ENCODE results near the gene VMP1. TPM values are rescaled to one million over a fixed set of nuclear protein-coding genes. Genes with fewer than 3 reads are reported as not detected.
A peak's percentile ranks its signal among the peaks of the same experiment; 100 is the strongest.
"Not testable (repeated sequence)": the region's sequence is repeated elsewhere in the genome, so short reads cannot be mapped to it uniquely, and the experiment has no call there.

Gene VMP1
- polyA plus RNA-seq, 4 donors: 62.1 to 178 (median 97.2) TPM

- peak overlapping the region; percentile 57 to 85 (median 72) for H3K4me3 ChIP-seq (ENCODE audit: low read depth in 1 of 3, low read length in 3 of 3)
- no peaks in the 10 kb centered on the region for H3K9me3 ChIP-seq (ENCODE audit: control insufficient read depth in 2 of 2, insufficient read depth in 1 of 2, low read depth in 1 of 2, low read length in 1 of 2)
- peak overlapping the region; percentile 96 to 99 (median 98) for H3K27ac ChIP-seq (ENCODE audit: low read depth in 1 of 3, low read length in 2 of 3)
- DNase-seq (peak; percentile 52 to 58), FAIRE-seq (no peak)
- H3K27me3 ChIP-seq (ENCODE audit: control insufficient read depth in 3 of 3, insufficient read depth in 3 of 3, low read length in 3 of 3): no peaks in the 10 kb centered on the region
- WGBS, 3 donors: 4 to 12% (median 7%) methylated on average over 4 of the region's 4 CpGs
- peaks cover 0 to 19% (median 3%) of the 10 kb centered on the region in 3 donors for H3K4me1 ChIP-seq (ENCODE audit: control insufficient read depth in 3 of 3, insufficient read depth in 2 of 3, low read depth in 1 of 3, low read length in 2 of 3)
- peaks cover 0 to 9% (median 3%) of the 10 kb centered on the region in 3 donors for H3K36me3 ChIP-seq (ENCODE audit: control insufficient read depth in 3 of 3, insufficient read depth in 2 of 3, low read depth in 1 of 3, low read length in 3 of 3)
These were observed 133.1 kb downstream of the VMP1 start for GRCh38 chr17:59840329-59841090.

- WGBS, 3 donors: 6 to 26% (median 13%) methylated on average over 7 of the region's 7 CpGs
- not testable (repeated sequence) for H3K27me3 ChIP-seq (ENCODE audit: control insufficient read depth in 3 of 3, insufficient read depth in 3 of 3, low read length in 3 of 3); H3K36me3 ChIP-seq (ENCODE audit: control insufficient read depth in 3 of 3, insufficient read depth in 2 of 3, low read depth in 1 of 3, low read length in 3 of 3); FAIRE-seq; H3K9me3 ChIP-seq (ENCODE audit: control insufficient read depth in 2 of 2, insufficient read depth in 1 of 2, low read depth in 1 of 2, low read length in 1 of 2)
- DNase-seq: peak; percentile 58 to 63
- Histone ChIP-seq H3K27ac (ENCODE audit: low read depth in 1 of 3, low read length in 2 of 3) (peak overlapping the region; percentile 91 to 98 (median 96)), H3K4me1 (ENCODE audit: control insufficient read depth in 3 of 3, insufficient read depth in 2 of 3, low read depth in 1 of 3, low read length in 2 of 3) (peaks cover 0 to 21% (median under 1%) of the 10 kb centered on the region in 3 donors), H3K4me3 (ENCODE audit: low read depth in 1 of 3, low read length in 3 of 3) (peak overlapping the region; percentile 57 to 85 (median 72))
These were observed 133.8 kb downstream of the VMP1 start for GRCh38 chr17:59841091-59841881.

GRCh38 chr17:59841882-59842263, 134.4 kb downstream of the VMP1 start:
- not testable (repeated sequence) for FAIRE-seq; H3K36me3 ChIP-seq (ENCODE audit: control insufficient read depth in 3 of 3, insufficient read depth in 2 of 3, low read depth in 1 of 3, low read length in 3 of 3)

GRCh38 chr17:59842901-59843652, 135.6 kb downstream of the VMP1 start:
- FAIRE-seq (no peak), DNase-seq (peak; percentile 81 to 87)
- Histone ChIP-seq H3K27ac (ENCODE audit: low read depth in 1 of 3, low read length in 2 of 3) (peak overlapping the region; percentile 54 to 93 (median 84)), H3K4me3 (ENCODE audit: low read depth in 1 of 3, low read length in 3 of 3) (no peak overlapping the region), H3K27me3 (ENCODE audit: control insufficient read depth in 3 of 3, insufficient read depth in 3 of 3, low read length in 3 of 3) (no peaks in the 10 kb centered on the region), H3K36me3 (ENCODE audit: control insufficient read depth in 3 of 3, insufficient read depth in 2 of 3, low read depth in 1 of 3, low read length in 3 of 3) (peaks cover 0 to 9% (median 3%) of the 10 kb centered on the region in 3 donors), H3K9me3 (ENCODE audit: control insufficient read depth in 2 of 2, insufficient read depth in 1 of 2, low read depth in 1 of 2, low read length in 1 of 2) (no peaks in the 10 kb centered on the region), H3K4me1 (ENCODE audit: control insufficient read depth in 3 of 3, insufficient read depth in 2 of 3, low read depth in 1 of 3, low read length in 2 of 3) (peaks cover 0 to 29% (median 3%) of the 10 kb centered on the region in 3 donors)
- 17 to 58% (median 26%) methylated on average over 13 of the region's 13 CpGs for WGBS, 3 donors

More at GRCh38 chr17:59841882-59842263, 134.4 kb downstream of the VMP1 start:
- not testable (repeated sequence) for H3K9me3 ChIP-seq (ENCODE audit: control insufficient read depth in 2 of 2, insufficient read depth in 1 of 2, low read depth in 1 of 2, low read length in 1 of 2); H3K27me3 ChIP-seq (ENCODE audit: control insufficient read depth in 3 of 3, insufficient read depth in 3 of 3, low read length in 3 of 3)
- WGBS, 3 donors: 26 to 49% (median 27%) methylated on average over 4 of the region's 4 CpGs
- H3K4me1 ChIP-seq (ENCODE audit: control insufficient read depth in 3 of 3, insufficient read depth in 2 of 3, low read depth in 1 of 3, low read length in 2 of 3): peaks cover 0 to 21% (median 3%) of the 10 kb centered on the region in 3 donors
- DNase-seq: peak in 1 of 2 donors; percentile 42
- peak overlapping the region in 2 of 3 donors; percentile 16 to 39 for H3K4me3 ChIP-seq (ENCODE audit: low read depth in 1 of 3, low read length in 3 of 3)
- peak overlapping the region; percentile 84 to 96 (median 93) for H3K27ac ChIP-seq (ENCODE audit: low read depth in 1 of 3, low read length in 2 of 3)

GRCh38 chr17:59844884-59845594, 137.6 kb downstream of the VMP1 start:
- DNase-seq (peak in 1 of 2 donors; percentile 31), FAIRE-seq (no peak)
- peak overlapping the region; percentile 61 to 89 (median 79) for H3K27ac ChIP-seq (ENCODE audit: low read depth in 1 of 3, low read length in 2 of 3)
- no peaks in the 10 kb centered on the region for H3K9me3 ChIP-seq (ENCODE audit: control insufficient read depth in 2 of 2, insufficient read depth in 1 of 2, low read depth in 1 of 2, low read length in 1 of 2)
- no peaks in the 10 kb centered on the region for H3K27me3 ChIP-seq (ENCODE audit: control insufficient read depth in 3 of 3, insufficient read depth in 3 of 3, low read length in 3 of 3)
- H3K4me1 ChIP-seq (ENCODE audit: control insufficient read depth in 3 of 3, insufficient read depth in 2 of 3, low read depth in 1 of 3, low read length in 2 of 3): peaks cover 0 to 40% (median 3%) of the 10 kb centered on the region in 3 donors
- 48 to 60% (median 49%) methylated on average over 3 of the region's 3 CpGs for WGBS, 3 donors
- no peak overlapping the region for H3K4me3 ChIP-seq (ENCODE audit: low read depth in 1 of 3, low read length in 3 of 3)
- peaks cover 0 to under 1% (median 0%) of the 10 kb centered on the region in 3 donors for H3K36me3 ChIP-seq (ENCODE audit: control insufficient read depth in 3 of 3, insufficient read depth in 2 of 3, low read depth in 1 of 3, low read length in 3 of 3)

GRCh38 chr17:59845595-59846393, 138.3 kb downstream of the VMP1 start:
- H3K27me3 ChIP-seq (ENCODE audit: control insufficient read depth in 3 of 3, insufficient read depth in 3 of 3, low read length in 3 of 3): no peaks in the 10 kb centered on the region
- H3K9me3 ChIP-seq (ENCODE audit: control insufficient read depth in 2 of 2, insufficient read depth in 1 of 2, low read depth in 1 of 2, low read length in 1 of 2): no peaks in the 10 kb centered on the region
- peak overlapping the region; percentile 77 to 89 (median 79) for H3K27ac ChIP-seq (ENCODE audit: low read depth in 1 of 3, low read length in 2 of 3)
- H3K4me1 ChIP-seq (ENCODE audit: control insufficient read depth in 3 of 3, insufficient read depth in 2 of 3, low read depth in 1 of 3, low read length in 2 of 3): peaks cover 0 to 40% (median 3%) of the 10 kb centered on the region in 3 donors
- no peaks in the 10 kb centered on the region for H3K36me3 ChIP-seq (ENCODE audit: control insufficient read depth in 3 of 3, insufficient read depth in 2 of 3, low read depth in 1 of 3, low read length in 3 of 3)
- 7 to 30% (median 18%) methylated on average over 3 of the region's 3 CpGs for WGBS, 3 donors
- DNase-seq (peak; percentile 80 to 91), FAIRE-seq (no peak)
- no peak overlapping the region for H3K4me3 ChIP-seq (ENCODE audit: low read depth in 1 of 3, low read length in 3 of 3)

- WGBS, 3 donors: 4 to 31% (median 21%) methylated on average over 7 of the region's 7 CpGs
- Histone ChIP-seq H3K27me3 (ENCODE audit: control insufficient read depth in 3 of 3, insufficient read depth in 3 of 3, low read length in 3 of 3) (no peaks in the 10 kb centered on the region), H3K4me1 (ENCODE audit: control insufficient read depth in 3 of 3, insufficient read depth in 2 of 3, low read depth in 1 of 3, low read length in 2 of 3) (peaks cover 3 to 40% (median 4%) of the 10 kb centered on the region in 3 donors), H3K27ac (ENCODE audit: low read depth in 1 of 3, low read length in 2 of 3) (peak overlapping the region; percentile 53 to 89 (median 79)), H3K36me3 (ENCODE audit: control insufficient read depth in 3 of 3, insufficient read depth in 2 of 3, low read depth in 1 of 3, low read length in 3 of 3) (no peaks in the 10 kb centered on the region), H3K9me3 (ENCODE audit: control insufficient read depth in 2 of 2, insufficient read depth in 1 of 2, low read depth in 1 of 2, low read length in 1 of 2) (no peaks in the 10 kb centered on the region), H3K4me3 (ENCODE audit: low read depth in 1 of 3, low read length in 3 of 3) (no peak overlapping the region)
- DNase-seq: peak; percentile 75 to 85
- FAIRE-seq: no peak
These were observed 139.1 kb downstream of the VMP1 start for GRCh38 chr17:59846394-59847165.
